Left hindlimb (tissue), 1 donor: ENCODE results near the gene DOCK3.
"Not testable (repeated sequence)": the region's sequence is repeated elsewhere in the genome, so short reads cannot be mapped to it uniquely, and the experiment has no call there.

Experiments used
- DNase-seq: peaks from one replicate; pipeline ENCODE4 v3.0.0-alpha.2; 2018

The DOCK3 gene

DNA sequence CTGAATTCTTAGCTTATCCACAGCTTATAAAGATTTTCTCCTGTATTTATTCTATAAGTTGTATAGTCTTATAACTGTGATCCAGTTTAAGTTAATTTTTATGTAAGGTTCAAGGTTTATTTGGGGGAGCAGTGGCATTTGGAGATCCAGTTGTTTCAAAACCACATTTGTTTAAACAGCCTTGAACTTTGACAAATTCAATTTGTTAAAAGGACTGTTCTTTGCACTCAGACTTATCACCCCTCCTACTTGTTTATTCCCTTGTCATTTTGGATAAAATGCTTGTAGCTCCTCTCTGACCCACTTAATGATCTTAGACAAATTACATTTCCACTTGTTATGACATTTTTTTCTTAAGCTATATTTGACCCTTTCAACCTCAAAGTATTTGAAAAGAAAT lies 327.8 kb downstream of the DOCK3 start:
- no peak for DNase-seq

DNA sequence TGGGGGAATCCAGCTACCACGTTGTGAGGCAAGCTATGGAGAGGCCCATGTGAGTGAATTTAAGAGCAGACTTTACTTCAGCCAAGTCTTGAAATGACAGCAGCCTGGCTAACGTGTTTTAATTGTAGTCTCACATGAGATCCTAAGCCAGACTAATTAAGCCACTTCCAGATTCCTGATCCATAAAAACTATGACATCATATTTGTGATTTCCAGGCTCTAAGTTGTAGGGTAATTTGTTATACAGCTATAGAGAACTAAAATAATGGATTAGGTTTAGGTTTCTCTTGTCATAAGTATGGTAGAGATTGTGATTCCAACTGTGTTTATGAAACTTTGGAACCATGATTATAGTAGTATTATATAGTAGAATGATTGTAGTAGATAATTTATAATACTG lies 329.5 kb downstream of the DOCK3 start:
- DNase-seq, result no peak

DNA sequence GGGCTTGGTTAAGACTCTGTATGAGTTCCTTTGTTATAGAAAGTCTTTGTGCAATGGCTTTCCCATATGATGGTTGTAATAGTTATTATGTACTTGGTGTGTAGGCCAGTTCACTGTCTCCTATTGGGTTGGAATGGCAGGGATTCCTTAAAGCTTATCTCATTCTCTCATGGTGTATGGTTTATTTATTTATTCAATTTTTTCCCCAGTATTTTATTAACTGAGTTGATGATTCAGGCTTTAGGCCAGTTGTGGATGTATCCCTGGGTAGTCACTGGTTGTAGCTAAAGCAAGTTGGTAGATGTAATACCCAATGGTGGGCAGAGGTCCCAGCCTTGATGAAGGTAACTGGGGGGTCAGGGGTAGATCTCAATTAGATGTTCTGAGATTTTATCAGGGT lies 349.4 kb downstream of the DOCK3 start:
- no peak for DNase-seq

DNA sequence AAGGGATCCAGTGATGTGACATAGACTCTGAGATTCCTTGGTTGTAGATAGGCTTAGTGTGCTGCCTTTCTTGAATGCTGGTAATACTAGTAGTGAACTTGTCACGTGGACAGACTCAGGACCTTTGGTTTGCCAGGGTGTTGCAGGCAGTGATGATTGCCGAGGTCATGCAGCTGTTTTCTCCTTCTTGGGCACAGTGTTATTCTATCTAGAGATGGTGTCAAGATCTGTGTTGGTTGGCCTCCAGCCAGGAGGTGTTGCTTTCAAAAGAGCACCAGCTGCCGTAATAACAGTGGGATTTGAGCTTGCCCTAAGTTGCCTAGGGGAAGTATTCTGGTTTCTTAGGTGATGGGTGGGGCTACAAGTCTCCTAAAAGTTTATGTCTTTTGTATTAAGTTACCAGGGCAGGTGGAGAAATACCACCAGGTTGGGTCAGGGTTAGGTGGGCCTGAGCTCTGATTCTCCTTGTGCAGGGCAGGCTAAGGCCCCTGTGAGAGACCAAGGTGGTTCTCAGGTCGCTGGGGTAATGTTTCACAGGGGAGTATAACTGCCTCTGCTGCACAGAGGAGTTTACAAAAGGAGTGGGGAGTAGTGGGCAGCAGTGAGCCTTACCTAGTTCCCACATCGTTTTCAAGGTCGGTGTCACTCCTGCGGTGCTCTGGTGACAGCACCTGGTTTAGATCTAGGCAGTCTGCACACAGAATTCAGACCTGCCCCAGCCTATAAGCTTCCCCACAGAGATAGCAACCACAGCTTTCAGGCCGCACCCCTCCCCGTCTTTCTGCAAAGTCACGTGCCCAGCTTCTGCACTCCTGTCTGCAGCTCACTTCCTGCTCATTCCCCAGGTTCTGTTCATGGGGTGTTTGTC lies 350.3 kb downstream of the DOCK3 start:
- DNase-seq, result no peak

DNA sequence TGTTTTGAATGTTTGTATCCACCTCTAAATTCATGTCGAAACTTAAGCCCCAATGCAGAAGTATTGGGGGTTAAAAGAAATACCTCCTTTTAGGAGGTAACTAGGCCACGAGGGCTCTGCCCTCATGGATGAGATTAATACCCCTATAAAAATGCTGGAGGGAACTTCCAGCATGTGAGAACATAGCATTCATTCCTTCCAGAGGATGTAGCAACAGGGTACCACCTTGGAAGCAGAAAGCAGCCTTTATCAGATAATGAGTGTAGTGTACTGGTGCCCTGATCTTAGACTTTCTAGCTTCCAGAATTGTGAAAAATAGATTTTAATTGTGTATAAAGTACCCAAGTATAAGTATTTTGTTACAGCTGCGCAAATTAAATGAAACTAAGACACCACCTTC lies 356.9 kb downstream of the DOCK3 start:
- DNase-seq, result no peak

DNA sequence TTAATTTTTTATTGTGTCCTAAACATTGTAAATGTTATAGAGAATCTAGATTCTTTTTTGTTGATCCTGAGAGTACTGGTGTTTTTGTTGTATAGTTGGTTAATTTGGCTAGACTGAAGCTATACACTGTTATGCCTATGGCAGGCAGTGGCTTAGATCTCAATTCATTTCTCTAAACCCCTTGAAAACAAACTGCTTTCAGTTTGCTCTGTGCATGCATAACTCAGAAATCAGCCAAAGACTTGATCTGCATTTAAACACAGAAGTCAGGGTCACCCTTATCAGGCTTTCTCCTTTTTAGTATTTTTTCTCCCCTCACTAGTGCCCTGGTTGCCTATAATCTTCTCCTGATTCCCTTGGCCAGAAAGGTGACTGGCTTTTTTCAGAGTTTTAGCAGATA lies 360.9 kb downstream of the DOCK3 start:
- DNase-seq, result no peak

DNA sequence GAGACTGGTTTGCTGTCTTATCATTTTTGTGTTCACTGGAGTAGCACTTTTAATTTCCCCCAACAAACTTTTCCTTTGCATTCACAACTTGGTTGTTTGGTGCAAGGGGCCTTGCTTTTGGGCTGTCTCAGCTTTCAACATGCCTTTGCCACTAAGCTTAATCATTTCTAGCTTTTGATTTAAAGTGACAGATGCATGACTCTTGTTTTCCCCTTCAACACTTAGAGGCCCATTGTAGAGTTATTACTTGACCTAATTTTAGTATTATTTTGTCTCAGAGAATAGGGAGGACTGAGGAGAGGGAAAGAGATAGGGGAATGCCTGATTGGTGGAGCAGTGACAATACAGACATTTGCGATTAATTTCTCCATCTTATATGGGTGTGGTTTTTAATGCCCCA lies 370.3 kb downstream of the DOCK3 start:
- no peak for DNase-seq

DNA sequence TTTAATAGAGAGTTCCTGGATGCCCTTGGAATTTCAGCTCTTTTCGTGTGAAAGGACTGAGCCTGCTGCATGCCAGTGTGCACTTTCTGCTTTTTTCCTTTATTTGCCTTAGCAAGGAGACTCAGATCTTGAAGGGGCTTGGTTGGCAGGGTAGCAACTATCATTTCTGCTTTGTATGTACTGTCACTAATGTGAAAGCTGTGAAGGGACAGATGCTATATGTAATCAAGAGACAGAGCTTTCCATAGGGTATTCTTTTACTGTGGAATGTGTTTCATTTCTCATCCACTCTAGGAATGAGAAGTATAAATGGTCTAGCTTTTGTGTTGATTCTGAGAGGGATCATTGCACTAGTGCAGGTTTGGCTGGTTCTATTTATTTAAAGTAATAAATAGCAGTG lies 377.8 kb downstream of the DOCK3 start:
- no peak for DNase-seq

DNA sequence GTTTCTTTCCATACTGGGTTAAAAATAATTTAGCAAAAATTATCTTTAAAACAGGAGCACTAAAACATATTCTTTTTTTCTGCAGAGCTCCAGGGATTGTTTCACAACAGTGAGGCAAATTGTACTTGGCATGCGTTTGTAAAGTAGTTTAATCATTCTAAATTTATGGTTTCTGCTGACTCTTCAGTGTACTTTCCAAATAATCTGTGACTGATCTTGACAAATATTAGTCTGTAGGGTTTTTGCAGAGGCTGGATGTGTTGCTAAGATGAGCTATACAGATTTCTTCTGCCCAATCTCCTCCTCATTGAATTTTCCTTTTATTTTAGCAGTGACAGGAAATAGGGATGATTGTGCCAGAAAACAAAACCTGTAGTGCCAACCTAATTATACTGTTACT lies 382.4 kb downstream of the DOCK3 start:
- DNase-seq, result no peak

DNA sequence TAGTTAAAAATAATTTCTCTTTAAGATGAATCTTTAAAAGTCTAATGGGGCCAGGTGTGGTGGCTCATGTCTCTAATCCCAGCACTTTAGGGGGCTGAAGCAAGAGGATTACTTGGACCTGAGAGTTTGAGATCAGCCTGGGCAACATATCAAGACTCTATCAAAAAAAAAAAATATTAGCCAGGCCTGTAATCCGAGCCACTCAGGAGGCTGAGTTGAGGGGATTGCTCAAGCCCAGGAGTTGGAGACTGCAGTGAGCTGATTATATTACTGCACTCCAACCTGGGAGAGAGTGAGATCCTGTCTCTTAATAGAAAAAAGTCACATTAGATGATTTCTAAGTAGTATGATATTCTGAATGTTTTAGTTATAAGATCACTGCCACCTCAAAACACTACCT lies 388.3 kb downstream of the DOCK3 start:
- DNase-seq, result no peak

DNA sequence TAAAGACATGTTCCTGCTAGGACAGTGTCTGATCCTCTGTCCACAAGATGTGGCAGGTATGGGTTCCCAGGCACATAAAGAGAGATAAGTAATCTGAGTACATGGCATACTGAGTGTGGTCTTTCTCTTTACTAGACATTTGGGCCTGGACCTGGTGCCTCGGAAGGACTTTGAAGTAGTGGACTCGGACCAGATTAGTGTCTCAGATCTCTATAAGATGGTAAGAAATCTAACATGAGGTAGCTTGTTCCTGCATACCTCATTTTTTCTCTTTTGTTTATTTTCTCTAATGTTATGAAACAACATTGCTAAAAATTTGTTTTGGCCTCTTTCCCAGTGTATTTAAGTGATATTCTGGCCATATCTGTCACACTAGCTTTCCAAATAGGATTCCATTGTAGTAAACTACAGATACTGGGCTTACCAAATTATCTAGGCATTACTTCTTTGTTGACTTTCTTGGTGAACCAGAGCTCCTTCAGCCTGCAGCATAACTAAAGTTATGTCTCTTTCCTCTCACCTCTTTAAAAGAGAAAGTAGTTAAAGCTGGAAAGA lies 400.6 kb downstream of the DOCK3 start:
- no peak for DNase-seq

DNA sequence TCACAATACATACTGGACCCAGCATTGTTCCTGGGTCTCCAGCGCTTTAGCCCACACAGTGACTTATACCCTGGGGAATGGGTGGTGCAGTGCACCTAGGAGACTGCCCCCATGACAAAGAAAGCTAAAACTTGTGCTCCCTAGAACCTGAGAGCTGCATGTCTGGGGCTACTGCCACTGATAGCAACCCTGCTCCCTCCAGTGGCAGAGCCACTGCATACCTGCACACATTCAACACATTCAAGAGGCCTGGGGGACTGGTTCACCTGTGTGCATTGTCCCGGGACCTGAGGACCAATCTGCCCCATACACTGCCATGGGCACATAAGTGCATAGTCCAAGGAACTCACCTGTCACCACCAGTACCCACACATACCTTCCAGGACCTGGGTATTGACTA lies 407.6 kb downstream of the DOCK3 start:
- DNase-seq, result no peak

DNA sequence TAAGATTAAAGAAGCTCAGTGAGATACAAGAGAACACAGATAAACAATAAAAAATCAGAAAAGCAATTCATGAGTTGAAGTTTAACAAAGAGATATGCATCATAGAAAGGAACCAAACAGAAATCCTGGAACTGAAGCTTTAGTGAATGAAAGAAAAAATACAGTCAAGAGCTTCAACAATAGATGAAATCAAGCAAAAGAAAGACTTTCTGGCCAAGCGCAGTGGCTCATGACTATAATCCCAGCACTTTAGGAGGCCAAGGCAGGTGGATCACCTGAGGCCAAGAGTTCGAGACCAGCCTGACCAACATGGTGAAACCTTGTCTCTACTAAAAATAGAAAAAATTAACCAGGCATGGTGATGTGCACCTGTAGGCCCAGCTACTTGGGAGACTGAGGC lies 408.8 kb downstream of the DOCK3 start:
- no peak for DNase-seq

DNA sequence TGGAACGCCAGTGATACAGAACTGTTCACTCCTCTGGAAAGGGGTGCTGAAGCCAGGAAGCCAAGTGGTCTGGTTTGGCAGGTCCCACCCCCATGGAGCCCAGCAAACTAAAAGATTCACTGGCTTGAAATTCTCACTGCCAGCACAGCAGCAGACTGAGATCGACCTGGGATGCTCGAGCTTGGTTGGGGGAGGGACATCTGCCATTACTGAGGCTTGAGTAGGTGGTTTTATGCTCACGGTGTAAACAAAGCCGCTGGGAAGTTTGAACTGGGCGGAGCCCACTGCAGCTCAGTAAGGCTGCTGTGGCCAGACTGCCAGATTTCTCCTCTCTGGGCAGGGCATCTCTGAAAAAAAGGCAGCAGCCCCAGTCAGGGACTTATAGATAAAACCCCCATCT lies 417.4 kb downstream of the DOCK3 start:
- DNase-seq, result not testable (repeated sequence)

DNA sequence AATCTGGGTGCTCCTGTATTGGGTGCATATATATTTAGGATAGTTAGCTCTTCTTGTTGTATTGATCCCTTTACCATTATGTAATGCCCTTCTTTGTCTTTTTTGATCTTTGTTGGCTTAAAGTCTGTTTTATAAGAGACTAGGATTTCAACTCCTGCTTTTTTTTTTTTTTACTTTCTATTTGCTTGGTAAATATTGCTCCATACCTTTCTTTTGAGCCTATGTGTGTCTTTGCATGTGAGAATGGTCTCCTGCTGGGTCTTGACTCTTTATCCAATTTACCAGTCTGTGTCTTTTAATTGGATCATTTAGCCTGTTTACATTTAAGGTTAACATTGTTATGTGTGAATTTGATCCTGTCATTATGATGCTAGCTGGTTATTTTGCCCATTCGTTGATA lies 420.1 kb downstream of the DOCK3 start:
- DNase-seq, result not testable (repeated sequence)

DNA sequence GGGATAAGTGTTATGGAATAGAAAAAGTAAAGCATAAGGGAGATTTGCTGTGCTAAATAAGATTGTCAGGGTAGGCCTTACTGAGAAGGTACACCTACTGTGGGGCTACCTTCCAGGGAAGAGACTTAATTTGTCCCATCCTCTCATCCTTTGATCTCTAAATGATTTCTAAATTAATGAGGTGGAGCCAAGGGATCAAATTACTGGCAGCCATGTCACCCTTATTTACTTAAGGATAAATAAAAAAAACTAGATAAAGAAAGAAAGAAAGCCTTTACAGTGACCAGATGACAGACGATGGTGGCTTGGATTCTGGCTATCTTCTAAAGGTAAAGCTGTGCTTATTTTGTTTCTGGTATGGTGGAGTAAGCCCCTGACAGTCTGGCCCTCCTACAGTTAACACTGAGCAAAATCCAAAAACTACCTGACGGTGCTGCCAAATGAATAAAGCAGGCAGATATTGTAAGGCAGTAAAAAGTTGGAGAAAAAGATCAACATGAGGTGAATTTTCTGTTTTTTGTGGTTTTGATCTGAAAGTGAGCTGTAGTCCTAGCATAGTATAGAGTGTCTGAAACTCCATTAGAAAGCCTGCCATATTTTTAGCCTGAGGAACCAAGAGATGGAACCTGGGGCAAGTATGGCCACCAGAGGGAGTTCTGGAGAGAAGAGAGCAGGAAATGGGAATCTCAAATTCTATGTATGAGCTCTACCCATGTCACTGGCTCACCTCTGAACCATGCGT lies 425.2 kb downstream of the DOCK3 start:
- DNase-seq, result peak; percentile 43

DNA sequence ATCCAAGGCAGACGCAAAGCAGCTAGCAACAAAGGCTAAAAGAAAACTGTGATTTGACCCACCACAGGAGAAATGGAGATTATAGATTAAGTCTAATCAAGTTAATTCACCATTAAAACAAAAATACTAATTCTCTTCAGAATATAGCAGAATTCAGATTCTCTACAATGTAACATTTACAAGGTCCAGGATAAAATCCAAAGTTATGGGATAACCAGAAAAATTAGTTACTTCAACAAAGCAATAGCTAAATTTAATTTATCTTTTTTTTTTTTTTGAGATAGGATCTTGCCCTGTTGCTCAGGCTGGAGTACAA lies 425.8 kb downstream of the DOCK3 start:
- no peak for DNase-seq

DNA sequence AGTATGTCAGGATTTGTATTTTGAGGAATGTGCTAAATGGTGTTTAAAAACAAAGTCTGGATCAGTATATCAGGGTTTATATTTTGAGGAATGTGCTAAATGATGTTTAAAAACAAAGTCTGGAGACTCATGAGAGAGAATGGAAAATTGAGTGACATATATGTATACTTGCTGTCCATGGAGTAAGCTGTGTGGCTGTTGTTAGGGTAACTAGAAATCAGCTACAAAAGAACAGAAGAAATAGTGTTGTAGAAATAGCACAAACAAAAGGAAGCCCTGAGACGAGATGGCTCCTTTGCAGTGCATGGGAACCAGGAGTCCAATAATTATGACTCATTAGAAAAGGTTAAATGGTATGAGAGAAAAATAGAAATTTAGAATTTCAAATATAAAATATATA lies 427.7 kb downstream of the DOCK3 start:
- DNase-seq, result no peak

DNA sequence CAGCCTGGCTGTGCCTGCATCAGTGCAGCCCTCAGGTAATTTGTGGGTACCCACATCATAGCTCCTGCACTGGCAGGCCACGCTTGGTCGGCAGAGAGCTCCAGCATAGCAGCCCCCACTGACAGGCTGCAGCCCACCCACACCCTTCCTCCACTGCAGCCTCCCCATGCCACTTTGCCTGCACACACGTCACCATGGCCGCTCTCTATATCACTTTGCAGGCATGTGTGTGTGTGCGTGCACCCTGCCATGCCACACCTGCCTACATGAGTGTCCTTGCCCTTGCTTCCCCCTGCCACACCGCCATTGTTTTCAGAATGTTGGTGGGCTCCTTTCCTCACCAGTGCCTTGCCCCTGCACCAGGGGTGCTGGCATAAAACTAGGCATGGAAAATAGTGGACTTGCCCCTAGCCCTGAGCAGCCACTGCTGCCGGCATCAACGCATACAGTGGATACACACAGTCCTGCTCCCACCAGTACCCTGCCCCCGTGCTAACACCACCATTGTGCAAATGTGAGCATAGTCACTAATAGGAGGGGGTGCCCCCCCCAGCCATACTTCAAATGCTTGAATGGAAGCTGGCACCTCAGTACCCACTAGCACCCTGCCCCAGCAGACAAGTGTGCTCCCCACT lies 431.6 kb downstream of the DOCK3 start:
- DNase-seq, result no peak

DNA sequence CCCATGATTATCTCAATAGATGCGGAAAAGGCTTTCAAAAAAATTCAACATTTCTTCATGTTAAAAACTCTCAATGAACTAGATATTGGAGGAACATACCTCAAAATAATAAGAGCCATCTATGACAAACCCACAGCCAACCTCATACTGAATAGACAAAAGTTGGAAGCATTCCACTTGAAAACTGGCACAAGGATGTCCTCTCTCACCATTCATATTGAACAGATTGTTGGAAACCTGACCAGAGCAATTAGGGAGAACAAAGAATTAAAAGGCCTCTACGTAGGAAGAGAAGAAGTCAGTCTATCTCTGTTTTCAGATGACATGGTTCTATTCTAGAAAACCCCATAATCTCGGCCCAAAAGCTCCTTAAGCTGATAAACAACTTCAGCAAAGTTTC lies 435.9 kb downstream of the DOCK3 start:
- DNase-seq, result no peak

DNA sequence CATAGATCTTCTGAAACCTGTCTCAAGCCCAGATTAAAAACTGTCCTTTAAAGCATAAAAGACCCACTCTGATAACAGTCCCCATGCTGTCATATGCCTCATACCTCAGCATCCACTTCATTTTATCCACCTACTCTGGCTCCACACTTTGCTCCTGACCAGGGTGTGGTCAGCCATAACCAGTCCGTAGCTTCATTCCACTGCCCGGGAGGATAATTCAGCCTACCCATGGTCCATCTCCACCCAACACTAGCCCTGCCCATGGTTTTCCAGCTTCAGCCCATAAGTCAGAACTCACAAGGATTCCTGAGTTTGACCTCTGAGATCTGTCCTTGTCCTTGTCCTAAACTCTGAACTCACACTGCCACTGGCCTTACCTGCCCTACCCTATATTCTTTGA lies 448.2 kb downstream of the DOCK3 start:
- DNase-seq, result no peak

DNA sequence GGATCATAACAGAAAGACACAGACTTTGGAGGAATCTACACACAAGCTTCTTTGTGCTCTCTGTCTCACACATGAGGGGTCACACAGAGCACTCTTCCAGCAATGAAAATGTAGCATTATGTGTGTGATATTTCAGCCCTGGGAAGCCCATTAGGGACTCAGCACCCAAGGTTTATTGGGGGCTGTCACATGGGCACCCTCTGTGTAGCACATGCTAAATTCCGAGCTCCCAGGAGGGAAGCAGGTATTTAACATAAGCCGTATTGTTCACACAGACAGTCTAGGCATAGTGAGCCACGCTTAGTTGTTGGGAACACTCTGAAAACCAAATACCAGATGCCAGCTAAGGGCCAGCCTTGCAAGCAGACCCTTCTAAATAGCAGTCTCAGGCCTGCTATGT lies 448.8 kb downstream of the DOCK3 start:
- DNase-seq, result no peak

DNA sequence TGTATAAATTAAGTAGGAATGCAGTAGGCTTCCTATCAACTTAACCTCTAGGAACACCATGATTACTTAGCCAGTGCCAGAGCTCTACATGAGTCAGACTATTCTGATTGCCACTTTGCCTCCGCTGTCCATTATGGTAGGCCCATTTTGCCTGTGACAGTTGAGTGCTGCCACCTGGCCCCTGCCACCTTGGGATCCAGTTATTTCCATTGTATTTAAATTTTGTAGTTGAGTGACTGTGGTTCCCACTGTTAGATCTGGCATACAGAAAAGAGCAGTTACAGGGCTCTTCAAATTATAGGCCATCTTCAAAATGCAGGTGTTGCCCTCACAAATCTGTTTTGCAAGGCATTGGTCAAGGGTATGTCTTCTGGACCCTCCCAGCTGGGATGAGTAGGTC lies 456.9 kb downstream of the DOCK3 start:
- not testable (repeated sequence) for DNase-seq

DNA sequence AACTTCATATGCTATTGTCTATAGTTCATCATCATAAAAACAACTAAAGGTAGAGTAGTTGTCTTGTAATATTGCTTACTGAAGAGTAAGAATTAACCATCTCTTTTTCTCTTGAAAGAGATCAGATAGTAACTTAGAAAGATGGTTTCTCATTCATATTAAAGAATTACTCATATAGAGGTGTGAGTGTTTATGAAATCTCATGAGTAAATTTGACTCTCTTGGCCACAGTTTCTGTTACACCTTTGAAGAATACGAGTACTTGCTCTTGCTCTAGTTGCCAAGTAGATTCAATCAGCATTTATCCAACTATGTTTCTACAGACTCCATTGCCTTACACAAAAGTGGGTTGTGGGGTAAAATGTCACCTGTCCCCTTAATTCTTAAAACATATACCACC lies 463.0 kb downstream of the DOCK3 start:
- DNase-seq, result no peak
